HFFc6 (cell line): ENCODE measurements around the gene ATP2B1. TPM values are rescaled to one million over a fixed set of nuclear protein-coding genes. Genes with fewer than 3 reads are reported as not detected.
A peak's percentile ranks its signal among the peaks of the same experiment; 100 is the strongest.

Experiments used
- DNase-seq: peaks from one replicate; pipeline ENCODE4 v3.0.0-alpha.2; 2018
- H3K27ac Mint-ChIP-seq: 2 replicates; pipeline ENCODE4 v1.8.0; 2020; ENCODE audit warnings: mild to moderate bottlenecking, mixed read lengths
- H3K27me3 Mint-ChIP-seq: 2 replicates; pipeline ENCODE4 v1.8.0; 2021; ENCODE audit warnings: mild to moderate bottlenecking, moderate library complexity, mixed read lengths; ENCODE audit not compliant: insufficient read depth
- H3K36me3 Mint-ChIP-seq: 2 replicates; pipeline ENCODE4 v1.8.0; 2021; ENCODE audit warnings: low read depth, mixed read lengths
- H3K4me1 Mint-ChIP-seq: 2 replicates; pipeline ENCODE4 v1.8.0; 2020; ENCODE audit warnings: low read depth, mixed read lengths
- H3K4me3 Mint-ChIP-seq: 2 replicates; pipeline ENCODE4 v1.8.0; 2020; ENCODE audit warnings: mild to moderate bottlenecking, moderate library complexity, mixed read lengths
- H3K9me3 Mint-ChIP-seq: 2 replicates; pipeline ENCODE4 v1.8.0; 2020; ENCODE audit warnings: mild to moderate bottlenecking, mixed read lengths
- total RNA-seq, 6 experiments: library from RNA; stranded (reverse); fragmentation: NEBNext Ultra II Directional; extraction: Animal tissue kit (Norgen Biotek cat#: 25700); gene quantifications; 2 replicates in 1 of 6; 3 replicates in 5 of 6; pipeline ENCODE4 v1.2.3, GENCODE V29; 2021
- TF ChIP-seq, protein P1 (sequence below): fragments of 200-600 bp; sonication (generic); IDR thresholded peaks from 2 replicates; pipeline ENCODE4 v1.5.0; 2021; ENCODE audit warnings: antibody characterized with exemption, mild to moderate bottlenecking

The ATP2B1 gene
- total RNA-seq, 6 experiments from 2014 or later = 45.3 to 67.6 (median 53.4) TPM

- H3K36me3 Mint-ChIP-seq = no peaks in the 10 kb centered on the region
- peaks cover 3% of the 10 kb centered on the region for H3K27me3 Mint-ChIP-seq
- peaks cover 37% of the 10 kb centered on the region for H3K4me1 Mint-ChIP-seq
- TF ChIP-seq, protein P1, sequence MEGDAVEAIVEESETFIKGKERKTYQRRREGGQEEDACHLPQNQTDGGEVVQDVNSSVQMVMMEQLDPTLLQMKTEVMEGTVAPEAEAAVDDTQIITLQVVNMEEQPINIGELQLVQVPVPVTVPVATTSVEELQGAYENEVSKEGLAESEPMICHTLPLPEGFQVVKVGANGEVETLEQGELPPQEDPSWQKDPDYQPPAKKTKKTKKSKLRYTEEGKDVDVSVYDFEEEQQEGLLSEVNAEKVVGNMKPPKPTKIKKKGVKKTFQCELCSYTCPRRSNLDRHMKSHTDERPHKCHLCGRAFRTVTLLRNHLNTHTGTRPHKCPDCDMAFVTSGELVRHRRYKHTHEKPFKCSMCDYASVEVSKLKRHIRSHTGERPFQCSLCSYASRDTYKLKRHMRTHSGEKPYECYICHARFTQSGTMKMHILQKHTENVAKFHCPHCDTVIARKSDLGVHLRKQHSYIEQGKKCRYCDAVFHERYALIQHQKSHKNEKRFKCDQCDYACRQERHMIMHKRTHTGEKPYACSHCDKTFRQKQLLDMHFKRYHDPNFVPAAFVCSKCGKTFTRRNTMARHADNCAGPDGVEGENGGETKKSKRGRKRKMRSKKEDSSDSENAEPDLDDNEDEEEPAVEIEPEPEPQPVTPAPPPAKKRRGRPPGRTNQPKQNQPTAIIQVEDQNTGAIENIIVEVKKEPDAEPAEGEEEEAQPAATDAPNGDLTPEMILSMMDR = no peak
- DNase-seq = no peak
- no peaks in the 10 kb centered on the region for H3K9me3 Mint-ChIP-seq
- no peak overlapping the region for H3K27ac Mint-ChIP-seq
- H3K4me3 Mint-ChIP-seq = no peak overlapping the region
Measured at GRCh38 chr12:89567691-89568239, 140.9 kb downstream of the ATP2B1 start.

GRCh38 chr12:89566615-89567014, 142.0 kb downstream of the ATP2B1 start:
- Mint-ChIP-seq H3K36me3 (no peaks in the 10 kb centered on the region), H3K27ac (no peak overlapping the region; the same call in 1 of the 2 replicates), H3K4me3 (no peak overlapping the region), H3K4me1 (peaks cover 25% of the 10 kb centered on the region), H3K27me3 (no peaks in the 10 kb centered on the region; the same call in 1 of the 2 replicates), H3K9me3 (no peaks in the 10 kb centered on the region)
- TF ChIP-seq, protein P1 = no peak
- peak; percentile 46 for DNase-seq

DNA sequence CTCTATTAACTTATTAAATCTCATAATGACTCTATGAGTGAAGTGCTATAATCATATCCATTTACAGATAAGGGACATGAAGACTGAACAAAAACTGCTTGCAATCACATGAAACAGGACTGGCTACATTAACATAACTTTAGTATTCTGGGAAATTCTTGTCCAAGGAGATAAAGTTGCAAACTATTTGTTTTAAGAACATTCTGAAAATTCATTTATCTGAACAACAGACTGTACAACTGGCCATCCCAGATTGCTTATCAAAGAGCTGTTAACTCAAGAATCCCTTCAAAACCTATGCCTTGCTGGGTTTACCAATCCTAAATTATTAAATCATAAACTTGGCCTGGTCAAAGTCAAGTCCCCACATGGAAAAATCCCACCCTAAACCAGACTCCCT, 143.6 kb downstream of the ATP2B1 start:
- DNase-seq = no peak
- TF ChIP-seq, protein P1 = no peak
- Mint-ChIP-seq H3K9me3 (no peaks in the 10 kb centered on the region), H3K27ac (no peak overlapping the region), H3K4me1 (peaks cover 17% of the 10 kb centered on the region), H3K27me3 (no peaks in the 10 kb centered on the region; the same call in 1 of the 2 replicates), H3K36me3 (no peaks in the 10 kb centered on the region), H3K4me3 (no peak overlapping the region)

DNA sequence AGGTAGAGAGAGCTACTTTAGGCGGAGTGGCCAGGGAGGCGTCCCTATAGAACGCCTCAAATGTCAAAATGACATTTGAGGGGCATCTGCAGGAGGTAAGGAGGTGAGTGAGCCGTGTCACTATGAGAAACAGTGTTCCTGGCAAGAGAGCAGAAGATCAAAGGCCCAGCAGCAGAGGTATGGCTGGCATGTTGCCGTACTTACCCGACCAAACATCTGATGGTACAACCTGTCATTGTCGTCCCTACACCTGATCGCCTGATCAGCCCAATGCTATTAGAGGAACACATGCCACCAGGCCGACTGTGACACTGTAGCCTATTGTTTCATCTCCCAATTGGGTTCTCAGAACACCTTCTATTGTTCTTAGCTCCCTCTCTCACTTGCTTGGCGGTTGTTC, 148.9 kb downstream of the ATP2B1 start:
- Mint-ChIP-seq H3K4me3 (no peak overlapping the region), H3K27me3 (no peaks in the 10 kb centered on the region; the same call in none of the 2 replicates), H3K9me3 (no peaks in the 10 kb centered on the region), H3K36me3 (no peaks in the 10 kb centered on the region), H3K4me1 (no peaks in the 10 kb centered on the region; the same call in 1 of the 2 replicates), H3K27ac (no peak overlapping the region)
- DNase-seq = no peak
- TF ChIP-seq, protein P1 = no peak

DNA sequence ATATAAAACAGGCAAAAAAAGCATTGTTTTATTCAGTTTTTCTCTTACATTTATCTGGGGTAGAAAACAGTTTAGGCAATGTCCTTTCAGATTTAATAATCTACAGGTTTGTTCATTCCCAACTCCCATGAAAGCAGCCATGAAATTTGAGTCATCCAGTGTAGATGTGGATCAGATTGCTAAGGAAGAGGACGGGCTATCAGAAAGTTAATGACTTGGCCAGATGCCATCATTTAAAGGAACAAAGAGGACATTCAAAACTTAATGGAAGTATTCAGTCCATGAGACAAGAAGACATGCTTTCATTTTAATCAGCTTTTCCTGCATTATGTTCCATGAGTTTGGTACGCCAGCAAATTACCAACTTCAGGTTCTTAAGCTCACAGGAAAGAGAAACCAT, 151.7 kb downstream of the ATP2B1 start:
- no peak for DNase-seq
- Mint-ChIP-seq H3K4me3 (no peak overlapping the region), H3K9me3 (no peaks in the 10 kb centered on the region), H3K4me1 (peaks cover 8% of the 10 kb centered on the region), H3K36me3 (no peaks in the 10 kb centered on the region), H3K27ac (no peak overlapping the region), H3K27me3 (no peaks in the 10 kb centered on the region; the same call in none of the 2 replicates)
- TF ChIP-seq, protein P1 = no peak
